ENCODE data around the gene PRKD1. TPM values are rescaled to one million over a fixed set of nuclear protein-coding genes. Genes with fewer than 3 reads are reported as not detected.

The PRKD1 gene
- total RNA-seq, 1 donor from 2014 or later = 14.9 TPM

DNA sequence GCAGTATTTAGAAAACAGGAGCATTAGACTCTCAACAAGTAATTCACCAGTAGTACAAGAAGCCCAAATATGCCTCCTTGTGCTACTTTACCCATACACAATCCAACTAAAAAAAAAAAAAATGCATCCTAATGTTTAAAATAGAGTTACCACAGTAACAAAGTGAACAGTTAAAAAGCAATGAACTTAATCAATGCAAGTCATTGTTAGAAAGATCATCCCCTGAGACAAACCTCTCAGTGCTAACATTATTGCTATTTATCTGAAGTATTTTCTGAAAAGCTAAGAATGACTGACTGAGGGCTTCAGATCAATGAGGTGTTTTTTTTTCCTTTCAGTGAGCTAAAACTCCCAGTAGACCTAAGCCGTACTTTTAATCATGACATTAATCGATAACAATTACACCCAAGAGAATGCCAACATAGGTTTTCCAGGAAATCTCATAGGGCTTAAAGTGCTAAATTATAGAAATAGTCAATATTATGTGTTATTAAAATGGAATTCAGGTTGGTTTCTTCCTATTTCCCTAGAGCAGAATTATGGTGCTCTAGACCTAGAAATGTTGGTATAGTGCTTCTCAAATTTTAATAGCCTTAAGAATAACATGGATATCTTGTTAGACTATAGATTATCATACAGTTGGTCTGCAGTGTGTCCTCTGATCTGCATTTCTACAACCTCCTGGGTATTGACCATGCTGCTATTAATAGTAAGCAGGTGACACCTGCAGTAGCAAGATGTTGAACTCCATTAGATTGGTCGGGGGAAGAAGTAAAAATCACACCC, 123.0 kb downstream of the PRKD1 start:
- DNase-seq (no peak), ATAC-seq (no peak)
- Histone ChIP-seq H3K4me1 (peaks cover 13% of the 10 kb centered on the region), H3K27me3 (ENCODE audit: low read depth) (no peaks in the 10 kb centered on the region), H3K9me3 (no peaks in the 10 kb centered on the region), H3K36me3 (no peaks in the 10 kb centered on the region), H3K4me3 (no peak overlapping the region), H3K27ac (no peak overlapping the region)
- intact Hi-C loops (cut with DNase I) = no loop called here
- no peak for TF ChIP-seq CTCF (IDR thresholded peaks at IDR 0.05)

DNA sequence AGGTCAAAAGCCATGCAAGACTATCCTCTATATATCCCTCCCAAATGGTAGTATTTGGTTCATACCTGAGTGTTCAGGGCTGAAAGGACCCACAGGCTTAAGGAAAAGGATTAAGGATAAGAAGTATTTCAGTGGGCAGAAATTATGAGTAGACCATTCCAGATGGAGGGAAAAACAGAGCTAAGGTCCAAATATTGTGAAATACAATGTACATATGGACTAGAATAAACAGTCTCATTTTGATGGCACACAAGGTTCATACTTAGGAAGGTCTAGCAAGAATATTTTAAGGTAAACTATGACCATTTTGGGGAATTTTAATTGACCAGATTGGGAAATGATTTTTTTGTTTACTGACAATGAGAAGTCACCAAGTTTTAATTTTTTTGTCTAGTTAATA, 124.6 kb downstream of the PRKD1 start:
- Histone ChIP-seq H3K36me3 (no peaks in the 10 kb centered on the region), H3K4me1 (peaks cover 13% of the 10 kb centered on the region), H3K9me3 (no peaks in the 10 kb centered on the region), H3K4me3 (no peak overlapping the region), H3K27ac (no peak overlapping the region), H3K27me3 (ENCODE audit: low read depth) (no peaks in the 10 kb centered on the region)
- no peak for TF ChIP-seq CTCF (IDR thresholded peaks at IDR 0.05)
- no peak for DNase-seq
- no peak for ATAC-seq
- intact Hi-C loops (cut with DNase I) = no loop called here

DNA sequence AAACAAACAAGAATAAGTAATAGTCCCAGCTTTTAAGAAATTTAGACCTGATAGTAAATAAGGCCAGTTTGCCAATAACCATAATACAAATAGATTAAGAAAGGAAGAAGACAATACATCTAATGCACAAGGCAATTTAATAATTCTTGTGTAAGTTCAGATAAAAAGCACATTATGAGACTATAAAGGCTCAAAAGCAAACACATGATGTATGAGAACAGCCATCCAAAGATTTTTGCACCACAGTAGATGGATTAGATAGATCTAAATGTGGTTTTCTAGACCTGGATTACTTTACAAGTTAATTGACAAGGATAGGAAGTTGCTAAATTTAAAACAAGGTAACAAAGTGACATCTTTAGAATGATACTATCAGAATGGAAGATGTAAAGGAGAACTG, 125.4 kb downstream of the PRKD1 start:
- Histone ChIP-seq H3K27ac (no peak overlapping the region), H3K4me3 (no peak overlapping the region), H3K9me3 (no peaks in the 10 kb centered on the region), H3K36me3 (no peaks in the 10 kb centered on the region), H3K4me1 (peaks cover 13% of the 10 kb centered on the region), H3K27me3 (ENCODE audit: low read depth) (no peaks in the 10 kb centered on the region)
- ATAC-seq (no peak), DNase-seq (no peak)
- TF ChIP-seq CTCF (IDR thresholded peaks at IDR 0.05) = no peak
- intact Hi-C loops (cut with DNase I) = no loop called here

- Histone ChIP-seq H3K36me3 (no peaks in the 10 kb centered on the region), H3K9me3 (no peaks in the 10 kb centered on the region), H3K4me1 (peaks cover 7% of the 10 kb centered on the region), H3K27ac (no peak overlapping the region), H3K4me3 (no peak overlapping the region), H3K27me3 (ENCODE audit: low read depth) (no peaks in the 10 kb centered on the region)
- no peak for TF ChIP-seq CTCF (IDR thresholded peaks at IDR 0.05)
- ATAC-seq (no peak), DNase-seq (no peak)
- intact Hi-C loops (cut with DNase I) = no loop called here
Observed at GRCh38 chr14:29800961-29801360, 126.7 kb downstream of the PRKD1 start.

DNA sequence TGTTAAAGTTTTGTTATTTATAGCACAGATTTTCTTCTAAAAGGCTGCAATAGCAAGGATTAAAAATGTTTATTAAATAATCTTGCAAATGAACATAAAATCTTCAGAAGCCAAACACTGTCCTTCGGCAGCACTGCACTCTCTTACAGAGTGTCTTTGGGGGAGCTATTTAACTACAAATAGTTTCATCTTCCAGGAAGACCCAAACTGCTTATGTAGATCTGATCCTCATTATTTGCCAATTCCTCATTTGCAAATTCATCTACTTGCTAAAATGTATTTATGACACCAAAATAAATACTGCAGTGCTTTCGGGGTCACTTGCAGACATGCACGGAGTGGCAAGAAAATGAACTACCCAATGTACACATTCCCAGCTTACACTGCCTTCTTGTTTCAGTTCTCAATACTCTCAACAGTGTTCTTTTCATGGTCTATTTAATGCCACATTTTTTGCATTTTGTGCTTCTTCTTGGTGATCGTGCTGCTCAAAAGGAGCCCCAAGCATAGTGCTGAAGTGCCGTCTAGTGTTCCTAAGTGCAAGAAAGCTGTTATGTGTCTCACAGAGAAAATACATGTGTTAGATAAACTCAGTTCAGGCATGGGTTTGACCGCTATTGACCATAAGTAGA, 128.1 kb downstream of the PRKD1 start:
- intact Hi-C loops (cut with DNase I) = no loop called here
- no peak overlapping the region for H3K4me3 ChIP-seq
- ATAC-seq (peak in 1 of 2 donors; percentile 21), DNase-seq (no peak)
- no peaks in the 10 kb centered on the region for H3K9me3 ChIP-seq
- H3K27me3 ChIP-seq (ENCODE audit: low read depth) = no peaks in the 10 kb centered on the region
- no peak overlapping the region for H3K27ac ChIP-seq
- no peak for TF ChIP-seq CTCF (IDR thresholded peaks at IDR 0.05)
- H3K4me1 ChIP-seq = no peaks in the 10 kb centered on the region
- H3K36me3 ChIP-seq = no peaks in the 10 kb centered on the region
